ENCODE measurements around the gene NFKBIE. TPM values are rescaled to one million over a fixed set of nuclear protein-coding genes. Genes with fewer than 3 reads are reported as not detected.

NFKBIE gene
- total RNA-seq, 2 experiments from 2014 or later, result 9.1 to 9.6 TPM

- H3K27ac Mint-ChIP-seq, result no peak overlapping the region
These were observed 39.9 kb upstream of the NFKBIE start for GRCh38 chr6:44305200-44305725.

GRCh38 chr6:44304282-44305199 is 39.2 kb upstream of the NFKBIE start:
- intact Hi-C loops (cut with micrococcal nuclease), result loop anchor here (1.0 kb wide), 1 partner anchor 36 kb away; no protein-coding TSS in a partner anchor
- H3K9me3 Mint-ChIP-seq, result no peaks in the 10 kb centered on the region
- peak; percentile 34 for DNase-seq
- no peak overlapping the region for H3K4me3 Mint-ChIP-seq
- H3K4me1 Mint-ChIP-seq (ENCODE audit: low read depth), result no peaks in the 10 kb centered on the region
- H3K36me3 Mint-ChIP-seq (ENCODE audit: low read depth), result peaks cover 29% of the 10 kb centered on the region
- no peaks in the 10 kb centered on the region for H3K27me3 Mint-ChIP-seq (ENCODE audit: low read depth)
- no peak overlapping the region for H3K27ac Mint-ChIP-seq
- CTCF ChIA-PET, result interaction anchor here (0.6 to 7.5 kb wide), 14 partner anchors 9 to 152 kb away, joined by 3 to 108 read pairs (median 4); partner anchors contain the start of genes AARS2, SPATS1 and TMEM151B

More at GRCh38 chr6:44305200-44305725, 39.9 kb upstream of the NFKBIE start:
- CTCF ChIA-PET, result interaction anchor here (0.7 to 7.5 kb wide), 16 partner anchors 9 to 144 kb away, joined by 3 to 108 read pairs (median 4); partner anchors contain the start of genes AARS2, SPATS1 and TMEM151B
- H3K27me3 Mint-ChIP-seq (ENCODE audit: low read depth), result no peaks in the 10 kb centered on the region
- H3K4me3 Mint-ChIP-seq, result no peak overlapping the region
- H3K36me3 Mint-ChIP-seq (ENCODE audit: low read depth), result peaks cover 34% of the 10 kb centered on the region
- no peak for DNase-seq
- H3K4me1 Mint-ChIP-seq (ENCODE audit: low read depth), result no peaks in the 10 kb centered on the region
- intact Hi-C loops (cut with micrococcal nuclease), result no loop called here
- no peaks in the 10 kb centered on the region for H3K9me3 Mint-ChIP-seq

- no peak overlapping the region for H3K4me3 Mint-ChIP-seq
- intact Hi-C loops (cut with micrococcal nuclease), result loop anchor here (1.0 kb wide), 1 partner anchor 36 kb away; no protein-coding TSS in a partner anchor
- no peak overlapping the region for H3K27ac Mint-ChIP-seq
- peaks cover 29% of the 10 kb centered on the region for H3K36me3 Mint-ChIP-seq (ENCODE audit: low read depth)
- no peaks in the 10 kb centered on the region for H3K9me3 Mint-ChIP-seq
- DNase-seq, result no peak
- CTCF ChIA-PET, result interaction anchor here (0.6 to 7.5 kb wide), 3 partner anchors 29 to 151 kb away, joined by 3 to 108 read pairs (median 4); partner anchors contain the start of gene TMEM151B
- no peaks in the 10 kb centered on the region for H3K27me3 Mint-ChIP-seq (ENCODE audit: low read depth)
- no peaks in the 10 kb centered on the region for H3K4me1 Mint-ChIP-seq (ENCODE audit: low read depth)
These were observed 38.5 kb upstream of the NFKBIE start for GRCh38 chr6:44303842-44304241.

- H3K36me3 Mint-ChIP-seq (ENCODE audit: low read depth), result peaks cover 26% of the 10 kb centered on the region
- no peak overlapping the region for H3K4me3 Mint-ChIP-seq
- no peak overlapping the region for H3K27ac Mint-ChIP-seq
- H3K27me3 Mint-ChIP-seq (ENCODE audit: low read depth), result peaks cover 4% of the 10 kb centered on the region
- intact Hi-C loops (cut with micrococcal nuclease), result no loop called here
- peaks cover 4% of the 10 kb centered on the region for H3K4me1 Mint-ChIP-seq (ENCODE audit: low read depth)
- no peaks in the 10 kb centered on the region for H3K9me3 Mint-ChIP-seq
- no peak for DNase-seq
- CTCF ChIA-PET, result interaction anchor here (1.0 to 7.5 kb wide), 3 partner anchors 10 to 35 kb away, joined by 3 to 108 read pairs (median 13); partner anchors contain the start of genes AARS2 and TMEM151B
These were observed 37.5 kb upstream of the NFKBIE start for GRCh38 chr6:44302856-44303255.

- H3K4me3 Mint-ChIP-seq, result no peak overlapping the region
- intact Hi-C loops (cut with micrococcal nuclease), result no loop called here
- H3K27me3 Mint-ChIP-seq (ENCODE audit: low read depth), result peaks cover 6% of the 10 kb centered on the region
- H3K4me1 Mint-ChIP-seq (ENCODE audit: low read depth), result peaks cover 7% of the 10 kb centered on the region
- H3K9me3 Mint-ChIP-seq, result no peaks in the 10 kb centered on the region
- CTCF ChIA-PET, result interaction anchor here (1.0 to 7.5 kb wide), 4 partner anchors 9 to 34 kb away, joined by 3 to 108 read pairs (median 8); partner anchors contain the start of genes AARS2 and TMEM151B
- no peak for DNase-seq
- peaks cover 25% of the 10 kb centered on the region for H3K36me3 Mint-ChIP-seq (ENCODE audit: low read depth)
- no peak overlapping the region for H3K27ac Mint-ChIP-seq
These were observed 36.6 kb upstream of the NFKBIE start for GRCh38 chr6:44301782-44302564.

GRCh38 chr6:44301106-44301505 is 35.8 kb upstream of the NFKBIE start:
- Mint-ChIP-seq H3K27ac (no peak overlapping the region), H3K27me3 (ENCODE audit: low read depth) (peaks cover 14% of the 10 kb centered on the region), H3K4me1 (ENCODE audit: low read depth) (peaks cover 11% of the 10 kb centered on the region), H3K9me3 (no peaks in the 10 kb centered on the region), H3K36me3 (ENCODE audit: low read depth) (peaks cover 25% of the 10 kb centered on the region), H3K4me3 (no peak overlapping the region)
- DNase-seq, result no peak
- intact Hi-C loops (cut with micrococcal nuclease), result no loop called here
- CTCF ChIA-PET, result interaction anchor here (1.2 to 7.5 kb wide), 3 partner anchors 10 to 33 kb away, joined by 3 to 108 read pairs (median 13); partner anchors contain the start of genes AARS2 and TMEM151B

- H3K9me3 Mint-ChIP-seq, result no peaks in the 10 kb centered on the region
- H3K27ac Mint-ChIP-seq, result no peak overlapping the region
- H3K36me3 Mint-ChIP-seq (ENCODE audit: low read depth), result peaks cover 21% of the 10 kb centered on the region
- DNase-seq, result no peak
- H3K4me3 Mint-ChIP-seq, result no peak overlapping the region
- intact Hi-C loops (cut with micrococcal nuclease), result no loop called here
- peaks cover 19% of the 10 kb centered on the region for H3K27me3 Mint-ChIP-seq (ENCODE audit: low read depth)
- peaks cover 11% of the 10 kb centered on the region for H3K4me1 Mint-ChIP-seq (ENCODE audit: low read depth)
- CTCF ChIA-PET, result interaction anchor here (0.9 to 7.5 kb wide), 3 partner anchors 9 to 32 kb away, joined by 3 to 108 read pairs (median 5); partner anchors contain the start of genes AARS2 and TMEM151B
These were observed 35.0 kb upstream of the NFKBIE start for GRCh38 chr6:44300292-44300823.

- CTCF ChIA-PET, result interaction anchor here (0.5 to 4.6 kb wide), 5 partner anchors 31 to 1546 kb away, joined by 3 to 36 read pairs (median 3); no protein-coding TSS in a partner anchor
- intact Hi-C loops (cut with micrococcal nuclease), result no loop called here
- H3K9me3 Mint-ChIP-seq, result no peaks in the 10 kb centered on the region
- H3K27ac Mint-ChIP-seq, result no peak overlapping the region
- peaks cover 11% of the 10 kb centered on the region for H3K4me1 Mint-ChIP-seq (ENCODE audit: low read depth)
- H3K27me3 Mint-ChIP-seq (ENCODE audit: low read depth), result peaks cover 26% of the 10 kb centered on the region
- no peak for DNase-seq
- peak overlapping the region; percentile 5 for H3K4me3 Mint-ChIP-seq
- peaks cover 19% of the 10 kb centered on the region for H3K36me3 Mint-ChIP-seq (ENCODE audit: low read depth)
These were observed 33.5 kb upstream of the NFKBIE start for GRCh38 chr6:44298864-44299263.

GRCh38 chr6:44298055-44298803 is 32.9 kb upstream of the NFKBIE start:
- intact Hi-C loops (cut with micrococcal nuclease), result no loop called here
- CTCF ChIA-PET, result interaction anchor here (0.5 to 4.6 kb wide), 4 partner anchors 15 to 44 kb away, joined by 3 to 36 read pairs (median 3); partner anchors contain the start of gene AARS2

GRCh38 chr6:44297063-44298038 is 32.0 kb upstream of the NFKBIE start:
- peaks cover 11% of the 10 kb centered on the region for H3K4me1 Mint-ChIP-seq (ENCODE audit: low read depth)
- CTCF ChIA-PET, result interaction anchor here (0.9 to 4.6 kb wide), 4 partner anchors 15 to 121 kb away, joined by 3 to 36 read pairs (median 6); partner anchors contain the start of gene AARS2
- DNase-seq, result peak; percentile 71
- intact Hi-C loops (cut with micrococcal nuclease), result loop anchor here (2.0 kb wide), 1 partner anchor 29 kb away; no protein-coding TSS in a partner anchor
- no peak overlapping the region for H3K27ac Mint-ChIP-seq
- peaks cover 11% of the 10 kb centered on the region for H3K36me3 Mint-ChIP-seq (ENCODE audit: low read depth)
- peaks cover 32% of the 10 kb centered on the region for H3K27me3 Mint-ChIP-seq (ENCODE audit: low read depth)
- H3K4me3 Mint-ChIP-seq, result peak overlapping the region; percentile 66
- no peaks in the 10 kb centered on the region for H3K9me3 Mint-ChIP-seq

More at GRCh38 chr6:44298055-44298803, 32.9 kb upstream of the NFKBIE start:
- H3K27ac Mint-ChIP-seq, result no peak overlapping the region
- DNase-seq, result no peak
- H3K9me3 Mint-ChIP-seq, result no peaks in the 10 kb centered on the region
- H3K27me3 Mint-ChIP-seq (ENCODE audit: low read depth), result peaks cover 29% of the 10 kb centered on the region
- peaks cover 16% of the 10 kb centered on the region for H3K36me3 Mint-ChIP-seq (ENCODE audit: low read depth)
- peaks cover 11% of the 10 kb centered on the region for H3K4me1 Mint-ChIP-seq (ENCODE audit: low read depth)
- H3K4me3 Mint-ChIP-seq, result peak overlapping the region; percentile 66
